ENCODE results near the gene NR5A1. TPM values are rescaled to one million over a fixed set of nuclear protein-coding genes. Genes with fewer than 3 reads are reported as not detected.

The NR5A1 gene
- total and polyA plus RNA-seq, 2 of the 13 experiments (the other 11 are each of a cell fraction or from before 2014, with no cell fraction given) = 28.9 to 44.7 TPM

DNA sequence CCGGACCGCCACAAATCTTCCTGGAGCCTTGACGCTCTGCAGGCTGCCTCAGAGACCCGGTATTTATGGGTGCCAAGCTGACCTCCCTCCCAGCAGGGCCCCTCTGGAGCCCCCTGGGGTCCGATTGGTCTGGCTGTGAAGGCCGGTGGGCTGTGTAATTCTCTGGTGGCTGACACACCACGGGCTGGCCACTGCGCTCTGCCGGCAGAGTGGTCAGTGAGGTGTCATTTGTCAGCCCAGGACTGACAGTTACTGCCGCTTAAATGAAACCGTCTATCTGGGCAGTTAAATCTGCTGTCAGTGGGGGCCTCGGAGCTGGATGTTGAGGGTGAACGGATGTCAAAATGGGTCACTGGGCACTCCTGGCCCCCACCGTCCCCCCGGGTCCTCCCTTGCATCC lies 10.7 kb downstream of the NR5A1 start:
- peaks cover 7 to 11% of the 10 kb centered on the region in 2 experiments; a peak in 2 of 5 replicates for H3K36me3 ChIP-seq (replicated peaks in 1 of 2; ENCODE audit: control insufficient read depth in 1 of 2, insufficient read depth in 2 of 2, low read length in 2 of 2)
- POLR2A ChIA-PET = no interaction called here
- no peak overlapping the region for H3K27ac ChIP-seq (ENCODE audit: extremely low read length, insufficient read depth, low read length)
- H3K4me1 ChIP-seq (ENCODE audit: insufficient read depth, low read length) = peaks cover 27% of the 10 kb centered on the region
- no peak overlapping the region for H3K4me3 ChIP-seq (replicated peaks in 1 of 3; ENCODE audit: insufficient read depth in 1 of 3, low read depth in 2 of 3, low read length in 3 of 3)
- H3K9ac ChIP-seq (ENCODE audit: insufficient read depth, low read depth, low read length) = no peak overlapping the region
- H3K9me3 ChIP-seq (ENCODE audit: low read length) = no peaks in the 10 kb centered on the region
- DNase-seq (ENCODE audit: low spot score) (no peak), ATAC-seq (no peak), FAIRE-seq (no peak)
- H4K20me1 ChIP-seq (ENCODE audit: insufficient read depth, low read length) = no peaks in the 10 kb centered on the region
- BruUV-seq (replicated peaks) = no TSS peak
- H2AFZ ChIP-seq (ENCODE audit: low read length) = no peak overlapping the region
- CTCF ChIA-PET (ENCODE audit: low intra/inter-chr PET ratio, low total read pairs) = no interaction called here
- H3K27me3 ChIP-seq (ENCODE audit: control insufficient read depth in 1 of 2, insufficient read depth in 2 of 2, low read length in 2 of 2) = no peaks in the 10 kb centered on the region
- H3K4me2 ChIP-seq (ENCODE audit: low read depth, low read length) = no peak overlapping the region
- intact Hi-C loops (cut with micrococcal nuclease; ENCODE audit: unreplicated experiment) (no loop called here), in situ Hi-C loops (cut with HindIII; ENCODE audit: extremely low pct_ligation_motif_present, low pct_unique_long_range_greater_than_20kb) (no loop called here)
- no peak for TF ChIP-seq ZNF569 (CRISPR knock-in tag; IDR thresholded peaks at IDR 0.05; ENCODE audit: borderline replicate concordance)
- TF ChIP-seq SCMH1 (CRISPR knock-in tag; IDR thresholded peaks at IDR 0.05; ENCODE audit: borderline replicate concordance) = no peak
- peak; percentile 43 for TF ChIP-seq AGO2 (optimal IDR thresholded peaks at IDR 0.05; ENCODE audit: low read depth, low read length)
- TF ChIP-seq ZMAT3 (CRISPR knock-in tag; conservative IDR thresholded peaks at IDR 0.05) = no peak
- TF ChIP-seq, protein P1, sequence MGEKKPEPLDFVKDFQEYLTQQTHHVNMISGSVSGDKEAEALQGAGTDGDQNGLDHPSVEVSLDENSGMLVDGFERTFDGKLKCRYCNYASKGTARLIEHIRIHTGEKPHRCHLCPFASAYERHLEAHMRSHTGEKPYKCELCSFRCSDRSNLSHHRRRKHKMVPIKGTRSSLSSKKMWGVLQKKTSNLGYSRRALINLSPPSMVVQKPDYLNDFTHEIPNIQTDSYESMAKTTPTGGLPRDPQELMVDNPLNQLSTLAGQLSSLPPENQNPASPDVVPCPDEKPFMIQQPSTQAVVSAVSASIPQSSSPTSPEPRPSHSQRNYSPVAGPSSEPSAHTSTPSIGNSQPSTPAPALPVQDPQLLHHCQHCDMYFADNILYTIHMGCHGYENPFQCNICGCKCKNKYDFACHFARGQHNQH (CRISPR knock-in tag; IDR thresholded peaks at IDR 0.05) = no peak
- TF ChIP-seq RBFOX2 (IDR thresholded peaks at IDR 0.05; ENCODE audit: low read depth, low read length) = 0 out of 2 replicates have a peak, but pooled peaks have one; percentile 16
- no peak for TF ChIP-seq MED8 (CRISPR knock-in tag; IDR thresholded peaks at IDR 0.05; ENCODE audit: insufficient replicate concordance)
- 0 out of 2 replicates have a peak, but pooled peaks have one; percentile 4 for TF ChIP-seq AKAP8 (CRISPR knock-in tag; IDR thresholded peaks at IDR 0.05)
- H3K79me2 ChIP-seq (ENCODE audit: insufficient read depth, low read length) = no peaks in the 10 kb centered on the region
- WGBS (ENCODE audit: low lambda C conversion rate) = 93% methylated on average over 15 of the region's 15 CpGs

GRCh38 chr9:124496075-124496449 lies 11.1 kb downstream of the NR5A1 start:
- H3K27ac ChIP-seq (ENCODE audit: extremely low read length, insufficient read depth, low read length) = no peak overlapping the region
- H2AFZ ChIP-seq (ENCODE audit: low read length) = no peak overlapping the region
- H3K4me2 ChIP-seq (ENCODE audit: low read depth, low read length) = no peak overlapping the region
- H3K36me3 ChIP-seq (replicated peaks in 1 of 2; ENCODE audit: control insufficient read depth in 1 of 2, insufficient read depth in 2 of 2, low read length in 2 of 2) = peaks cover 4 to 11% of the 10 kb centered on the region in 2 experiments; a peak in 2 of 5 replicates
- 97% methylated on average over 3 of the region's 3 CpGs for WGBS (ENCODE audit: low lambda C conversion rate)
- no peak for TF ChIP-seq ZNF326 (CRISPR knock-in tag; IDR thresholded peaks at IDR 0.05; ENCODE audit: borderline replicate concordance)
- TF ChIP-seq RXRB (CRISPR knock-in tag; IDR thresholded peaks at IDR 0.05; ENCODE audit: borderline replicate concordance) = no peak
- 0 out of 2 replicates have a peak, but pooled peaks have one; percentile 7 for TF ChIP-seq AKAP8 (CRISPR knock-in tag; IDR thresholded peaks at IDR 0.05)
- TF ChIP-seq NR2F2 (IDR thresholded peaks at IDR 0.05; ENCODE audit: borderline replicate concordance, low read depth) = no peak
- H3K9ac ChIP-seq (ENCODE audit: insufficient read depth, low read depth, low read length) = no peak overlapping the region
- POLR2A ChIA-PET = no interaction called here
- peaks cover 27% of the 10 kb centered on the region for H3K4me1 ChIP-seq (ENCODE audit: insufficient read depth, low read length)
- intact Hi-C loops (cut with micrococcal nuclease; ENCODE audit: unreplicated experiment) (no loop called here), in situ Hi-C loops (cut with HindIII; ENCODE audit: extremely low pct_ligation_motif_present, low pct_unique_long_range_greater_than_20kb) (no loop called here)
- H3K9me3 ChIP-seq (ENCODE audit: low read length) = no peaks in the 10 kb centered on the region
- FAIRE-seq (no peak), DNase-seq (ENCODE audit: low spot score) (no peak), ATAC-seq (no peak)
- BruUV-seq (replicated peaks) = no TSS peak
- H3K4me3 ChIP-seq (replicated peaks in 1 of 3; ENCODE audit: insufficient read depth in 1 of 3, low read depth in 2 of 3, low read length in 3 of 3) = no peak overlapping the region
- H3K27me3 ChIP-seq (ENCODE audit: control insufficient read depth in 1 of 2, insufficient read depth in 2 of 2, low read length in 2 of 2) = no peaks in the 10 kb centered on the region
- CTCF ChIA-PET (ENCODE audit: low intra/inter-chr PET ratio, low total read pairs) = no interaction called here
- no peaks in the 10 kb centered on the region for H4K20me1 ChIP-seq (ENCODE audit: insufficient read depth, low read length)
- no peaks in the 10 kb centered on the region for H3K79me2 ChIP-seq (ENCODE audit: insufficient read depth, low read length)
